MM.1S (cell line): ENCODE results near the gene SLC45A1.

ENCODE experiments used
- DNase-seq: peaks from one replicate; pipeline ENCODE4 v3.0.0-alpha.2; 2015
- H2AFZ ChIP-seq: fragments of 300-600 bp; sonication (generic); 2 replicates; pipeline ENCODE4 v1.6.0; 2016; ENCODE audit warnings: antibody characterized with exemption, low read length
- H3F3A ChIP-seq: fragments of 300-600 bp; sonication (generic); 2 replicates; pipeline ENCODE4 v1.6.1; 2016; ENCODE audit warnings: mild to moderate bottlenecking, antibody characterized with exemption, low read length, moderate library complexity, mixed read lengths; ENCODE audit not compliant: insufficient read depth
- H3K27ac ChIP-seq: fragments of 300-600 bp; sonication (generic); 2 replicates; pipeline ENCODE4 v1.5.1; 2016; ENCODE audit warnings: mild to moderate bottlenecking, low read length
- H3K27me3 ChIP-seq: fragments of 300-600 bp; sonication (generic); replicated peaks from 2 replicates; pipeline ENCODE4 v1.6.0; 2016; ENCODE audit warnings: low read length; ENCODE audit not compliant: insufficient read depth
- H3K36me3 ChIP-seq: fragments of 300-600 bp; sonication (generic); replicated peaks from 2 replicates; pipeline ENCODE4 v1.6.1; 2016; ENCODE audit warnings: mild to moderate bottlenecking, low read length, mixed read lengths; ENCODE audit not compliant: insufficient read depth
- H3K4me1 ChIP-seq: fragments of 300-600 bp; sonication (generic); 2 replicates; pipeline ENCODE4 v1.6.1; 2016; ENCODE audit warnings: low read length, mixed read lengths
- H3K4me2 ChIP-seq: fragments of 300-600 bp; sonication (generic); 2 replicates; pipeline ENCODE4 v1.6.0; 2016; ENCODE audit warnings: low read depth, low read length
- H3K4me3 ChIP-seq: fragments of 300-600 bp; sonication (generic); 2 replicates; pipeline ENCODE4 v1.5.1; 2016; ENCODE audit warnings: low read length, mixed read lengths
- H3K79me2 ChIP-seq: fragments of 300-600 bp; sonication (generic); 2 replicates; pipeline ENCODE4 v1.6.1; 2016; ENCODE audit warnings: mixed run types, low read length, mixed read lengths
- H3K9ac ChIP-seq: fragments of 300-600 bp; sonication (generic); 2 replicates; pipeline ENCODE4 v1.6.1; 2016; ENCODE audit warnings: low read length, mixed read lengths
- H3K9me2 ChIP-seq: fragments of 300-600 bp; sonication (generic); replicated peaks from 2 replicates; pipeline ENCODE4 v1.6.1; 2016; ENCODE audit warnings: mild to moderate bottlenecking, low read length, mixed read lengths; ENCODE audit not compliant: insufficient read depth
- H3K9me3 ChIP-seq: fragments of 300-600 bp; sonication (generic); replicated peaks from 2 replicates; pipeline ENCODE4 v1.6.1; 2016; ENCODE audit warnings: mild to moderate bottlenecking, low read length, mixed read lengths; ENCODE audit not compliant: insufficient read depth
- H4K20me1 ChIP-seq: fragments of 300-600 bp; sonication (generic); 2 replicates; pipeline ENCODE4 v1.6.1; 2016; ENCODE audit warnings: mild to moderate bottlenecking, low read length, moderate library complexity, mixed read lengths; ENCODE audit not compliant: insufficient read depth
- EZH2 ChIP-seq: fragments of 300-600 bp; sonication (generic); optimal IDR thresholded peaks from 2 replicates; pipeline ENCODE3; 2017; ENCODE audit warnings: low read depth, mild to moderate bottlenecking, antibody characterized with exemption, low read length, mixed read lengths
- EZH2phosphoT487 ChIP-seq: fragments of 300-600 bp; sonication (generic); IDR thresholded peaks from 2 replicates; pipeline ENCODE4 v1.6.1; 2018; ENCODE audit warnings: antibody characterized with exemption, low read length
- TF ChIP-seq, protein P1 (sequence below): fragments of 300-600 bp; sonication (generic); IDR thresholded peaks from 2 replicates; pipeline ENCODE4 v1.5.1; 2016; ENCODE audit warnings: antibody characterized with exemption, low read length, mixed read lengths

SLC45A1 gene

DNA sequence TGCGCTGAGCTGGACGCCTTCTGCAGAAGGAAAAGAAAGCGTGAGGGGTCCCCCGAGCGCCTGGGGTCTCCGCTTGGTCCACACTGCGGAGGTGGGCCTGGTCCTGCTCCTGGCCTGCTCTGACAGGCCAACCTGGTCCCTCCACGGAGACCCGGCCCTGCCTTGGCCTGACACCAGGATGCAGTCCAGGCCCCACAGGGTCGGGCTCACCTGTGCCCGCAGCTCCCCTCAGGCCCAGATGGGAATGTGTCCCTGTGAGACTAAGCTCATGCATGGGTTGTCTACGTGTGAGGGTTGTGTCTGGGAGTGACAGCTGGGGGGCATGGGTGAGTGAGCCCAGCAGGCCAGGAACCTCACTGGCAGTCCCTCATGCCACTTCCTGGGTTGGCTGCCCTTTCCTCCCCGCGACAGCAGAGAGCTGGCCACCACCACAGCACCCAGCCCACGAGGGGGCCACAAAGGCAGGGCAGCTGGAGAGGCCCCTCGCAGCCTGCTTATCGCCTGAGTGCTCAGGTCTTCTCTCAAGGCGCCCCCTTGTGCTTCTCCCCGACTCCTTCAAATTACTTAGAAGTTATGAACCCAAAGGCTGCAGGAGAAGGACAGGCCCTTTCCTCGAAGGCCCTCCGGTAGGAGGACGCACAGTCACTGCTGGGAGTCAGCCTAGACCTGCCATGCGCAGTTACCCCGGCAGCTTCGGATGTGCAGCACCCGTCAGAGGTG, 41.1 kb downstream of the SLC45A1 start:
- TF ChIP-seq EZH2 (no peak), EZH2phosphoT487 (no peak)
- TF ChIP-seq, protein P1, sequence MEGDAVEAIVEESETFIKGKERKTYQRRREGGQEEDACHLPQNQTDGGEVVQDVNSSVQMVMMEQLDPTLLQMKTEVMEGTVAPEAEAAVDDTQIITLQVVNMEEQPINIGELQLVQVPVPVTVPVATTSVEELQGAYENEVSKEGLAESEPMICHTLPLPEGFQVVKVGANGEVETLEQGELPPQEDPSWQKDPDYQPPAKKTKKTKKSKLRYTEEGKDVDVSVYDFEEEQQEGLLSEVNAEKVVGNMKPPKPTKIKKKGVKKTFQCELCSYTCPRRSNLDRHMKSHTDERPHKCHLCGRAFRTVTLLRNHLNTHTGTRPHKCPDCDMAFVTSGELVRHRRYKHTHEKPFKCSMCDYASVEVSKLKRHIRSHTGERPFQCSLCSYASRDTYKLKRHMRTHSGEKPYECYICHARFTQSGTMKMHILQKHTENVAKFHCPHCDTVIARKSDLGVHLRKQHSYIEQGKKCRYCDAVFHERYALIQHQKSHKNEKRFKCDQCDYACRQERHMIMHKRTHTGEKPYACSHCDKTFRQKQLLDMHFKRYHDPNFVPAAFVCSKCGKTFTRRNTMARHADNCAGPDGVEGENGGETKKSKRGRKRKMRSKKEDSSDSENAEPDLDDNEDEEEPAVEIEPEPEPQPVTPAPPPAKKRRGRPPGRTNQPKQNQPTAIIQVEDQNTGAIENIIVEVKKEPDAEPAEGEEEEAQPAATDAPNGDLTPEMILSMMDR, result no peak
- H3K4me1 ChIP-seq, result no peaks in the 10 kb centered on the region
- H3K27ac ChIP-seq, result no peak overlapping the region
- H3K9me3 ChIP-seq, result no peaks in the 10 kb centered on the region
- H3K27me3 ChIP-seq, result no peaks in the 10 kb centered on the region
- no peak overlapping the region for H2AFZ ChIP-seq
- no peaks in the 10 kb centered on the region for H3F3A ChIP-seq
- no peaks in the 10 kb centered on the region for H4K20me1 ChIP-seq
- no peaks in the 10 kb centered on the region for H3K36me3 ChIP-seq
- no peaks in the 10 kb centered on the region for H3K9me2 ChIP-seq
- H3K4me2 ChIP-seq, result no peak overlapping the region
- H3K4me3 ChIP-seq, result no peak overlapping the region
- H3K9ac ChIP-seq, result no peak overlapping the region
- DNase-seq, result no peak
- H3K79me2 ChIP-seq, result no peaks in the 10 kb centered on the region

GRCh38 chr1:8359617-8360481, 41.9 kb downstream of the SLC45A1 start:
- Histone ChIP-seq H3K36me3 (no peaks in the 10 kb centered on the region), H3K4me2 (no peak overlapping the region), H4K20me1 (no peaks in the 10 kb centered on the region), H3K9me2 (no peaks in the 10 kb centered on the region), H3F3A (no peaks in the 10 kb centered on the region), H2AFZ (no peak overlapping the region), H3K9me3 (no peaks in the 10 kb centered on the region), H3K27me3 (no peaks in the 10 kb centered on the region), H3K27ac (no peak overlapping the region), H3K4me3 (no peak overlapping the region), H3K79me2 (no peaks in the 10 kb centered on the region), H3K9ac (no peak overlapping the region), H3K4me1 (no peaks in the 10 kb centered on the region)
- no peak for DNase-seq
- TF ChIP-seq, protein P1, result no peak
- TF ChIP-seq EZH2phosphoT487 (no peak), EZH2 (no peak)

- Histone ChIP-seq H3K9me3 (no peaks in the 10 kb centered on the region), H3K4me3 (no peak overlapping the region), H3K9me2 (no peaks in the 10 kb centered on the region), H3K4me2 (no peak overlapping the region), H3F3A (no peaks in the 10 kb centered on the region), H4K20me1 (no peaks in the 10 kb centered on the region), H3K36me3 (no peaks in the 10 kb centered on the region), H2AFZ (no peak overlapping the region), H3K27ac (no peak overlapping the region), H3K4me1 (no peaks in the 10 kb centered on the region), H3K79me2 (no peaks in the 10 kb centered on the region), H3K27me3 (no peaks in the 10 kb centered on the region), H3K9ac (no peak overlapping the region)
- DNase-seq, result no peak
- TF ChIP-seq EZH2phosphoT487 (no peak), EZH2 (no peak)
- TF ChIP-seq, protein P1, result no peak
These were observed 42.7 kb downstream of the SLC45A1 start for GRCh38 chr1:8360493-8361197.
